Measurements from ENCODE around the gene IGFL2.
"Not testable (repeated sequence)": the region's sequence is repeated elsewhere in the genome, so short reads cannot be mapped to it uniquely, and the experiment has no call there.

IGFL2 gene

DNA sequence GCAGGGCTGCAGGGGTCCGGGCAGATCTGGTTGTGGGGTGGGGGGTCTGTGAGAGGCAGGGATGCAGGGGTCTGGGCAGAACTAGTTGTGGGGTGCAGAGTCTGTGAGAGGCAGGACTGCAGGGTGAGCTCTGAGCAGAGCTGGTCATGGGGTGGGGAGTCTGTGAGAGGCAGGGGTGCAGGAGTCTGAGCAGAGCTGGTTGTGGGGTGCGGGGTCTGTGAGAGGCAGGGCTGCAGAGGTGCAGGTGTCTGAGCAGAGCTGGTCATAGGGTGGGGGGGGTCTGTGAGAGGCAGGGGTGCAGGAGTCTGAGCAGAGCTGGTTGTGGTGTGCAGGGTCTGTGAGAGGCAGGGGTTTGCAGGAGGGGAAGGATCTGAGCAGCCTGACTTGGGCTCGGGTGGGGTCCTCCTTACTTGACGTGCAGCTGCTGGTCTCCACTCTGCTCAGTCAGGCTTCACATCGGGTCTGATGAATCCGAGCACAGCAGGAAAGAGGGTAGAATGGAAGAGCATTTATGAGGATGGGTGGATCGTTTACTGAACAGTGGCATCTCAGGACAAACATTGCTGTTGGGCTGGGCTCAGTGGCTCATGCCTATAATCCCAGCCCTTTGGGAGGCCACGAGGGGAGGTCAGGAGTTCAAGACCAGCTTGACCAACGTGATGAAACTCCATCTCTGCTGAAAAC is 31.2 kb downstream of the IGFL2 start:
- Histone ChIP-seq H3K4me3 (no peak overlapping the region), H3K9me3 (ENCODE audit: low read depth, low read length) (no peaks in the 10 kb centered on the region), H3K27ac (no peak overlapping the region), H3K9ac (ENCODE audit: insufficient read length) (no peak overlapping the region), H3K36me3 (ENCODE audit: insufficient read depth, low read length) (no peaks in the 10 kb centered on the region)
- no peak for TF ChIP-seq POLR2AphosphoS5 (IDR thresholded peaks at IDR 0.05; ENCODE audit: borderline replicate concordance, low read depth, low read length)
- no peak for TF ChIP-seq EZH2 (IDR thresholded peaks at IDR 0.05)
- no peak for TF ChIP-seq FOXP2 (optimal IDR thresholded peaks at IDR 0.05; ENCODE audit: control extremely low read depth, extremely low read length, insufficient read depth)
- no peak for DNase-seq (ENCODE audit: low read depth, low spot score)

DNA sequence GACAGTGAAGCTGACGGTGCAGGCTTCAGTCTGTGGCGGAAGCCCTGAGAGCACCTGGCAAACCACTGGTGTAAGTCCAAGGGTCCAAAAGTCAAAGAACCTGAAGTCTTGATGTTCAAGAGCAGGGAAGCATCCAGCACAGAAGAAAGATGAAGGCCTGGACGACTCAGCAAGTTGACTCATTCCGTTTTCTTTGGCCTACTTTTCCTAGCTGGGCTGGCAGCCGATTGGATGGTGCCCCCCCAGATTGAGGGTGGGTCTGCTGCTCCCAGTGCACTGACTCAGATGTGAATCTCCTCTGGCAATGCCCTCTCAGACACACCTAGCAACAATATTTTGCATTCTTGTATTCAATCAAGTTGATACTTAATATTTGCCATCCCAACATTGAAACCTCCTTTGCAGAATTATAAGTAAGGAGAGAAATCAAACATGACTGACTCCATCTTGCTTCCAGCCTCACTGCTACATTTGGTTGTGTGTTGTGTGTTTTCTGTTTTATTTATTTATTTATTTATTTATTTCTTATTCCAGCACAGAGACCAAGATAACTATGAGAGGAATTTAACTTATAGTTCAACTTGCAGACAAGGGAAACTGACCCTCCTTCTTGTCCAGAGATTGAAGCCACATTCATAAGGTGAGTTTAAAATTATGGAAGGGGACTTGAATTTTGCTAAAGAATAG is 32.8 kb downstream of the IGFL2 start:
- Histone ChIP-seq H3K4me3 (no peak overlapping the region), H3K9ac (ENCODE audit: insufficient read length) (no peak overlapping the region), H3K27ac (no peak overlapping the region), H3K36me3 (ENCODE audit: insufficient read depth, low read length) (no peaks in the 10 kb centered on the region), H3K9me3 (ENCODE audit: low read depth, low read length) (no peaks in the 10 kb centered on the region)
- TF ChIP-seq POLR2AphosphoS5 (IDR thresholded peaks at IDR 0.05; ENCODE audit: borderline replicate concordance, low read depth, low read length) (no peak), EZH2 (IDR thresholded peaks at IDR 0.05) (no peak), FOXP2 (optimal IDR thresholded peaks at IDR 0.05; ENCODE audit: control extremely low read depth, extremely low read length, insufficient read depth) (no peak)
- no peak for DNase-seq (ENCODE audit: low read depth, low spot score)

DNA sequence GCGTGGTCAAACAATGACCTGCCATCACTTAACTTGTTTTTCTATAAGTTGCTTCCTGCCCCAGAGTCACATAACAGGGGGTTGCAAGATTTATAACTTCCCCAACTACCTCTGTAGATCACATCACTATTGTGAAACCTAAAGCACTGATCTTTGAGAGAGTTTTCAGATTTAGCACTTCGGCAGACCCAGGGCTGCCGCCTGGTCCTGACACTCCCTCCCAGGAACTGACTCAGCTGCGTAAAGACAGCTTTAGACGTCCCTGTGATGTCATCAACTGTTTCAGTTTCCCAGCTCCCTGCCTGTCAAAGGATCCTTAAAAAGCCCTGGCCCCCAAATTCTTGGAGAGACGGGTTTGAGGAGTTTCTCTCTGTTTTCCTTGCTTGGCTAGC is 33.3 kb downstream of the IGFL2 start:
- no peak overlapping the region for H3K27ac ChIP-seq
- H3K36me3 ChIP-seq (ENCODE audit: insufficient read depth, low read length) = no peaks in the 10 kb centered on the region
- no peak overlapping the region for H3K4me3 ChIP-seq
- TF ChIP-seq POLR2AphosphoS5 (IDR thresholded peaks at IDR 0.05; ENCODE audit: borderline replicate concordance, low read depth, low read length) (no peak), EZH2 (IDR thresholded peaks at IDR 0.05) (no peak), FOXP2 (optimal IDR thresholded peaks at IDR 0.05; ENCODE audit: control extremely low read depth, extremely low read length, insufficient read depth) (no peak)
- H3K9ac ChIP-seq (ENCODE audit: insufficient read length) = no peak overlapping the region
- no peak for DNase-seq (ENCODE audit: low read depth, low spot score)
- H3K9me3 ChIP-seq (ENCODE audit: low read depth, low read length) = no peaks in the 10 kb centered on the region

DNA sequence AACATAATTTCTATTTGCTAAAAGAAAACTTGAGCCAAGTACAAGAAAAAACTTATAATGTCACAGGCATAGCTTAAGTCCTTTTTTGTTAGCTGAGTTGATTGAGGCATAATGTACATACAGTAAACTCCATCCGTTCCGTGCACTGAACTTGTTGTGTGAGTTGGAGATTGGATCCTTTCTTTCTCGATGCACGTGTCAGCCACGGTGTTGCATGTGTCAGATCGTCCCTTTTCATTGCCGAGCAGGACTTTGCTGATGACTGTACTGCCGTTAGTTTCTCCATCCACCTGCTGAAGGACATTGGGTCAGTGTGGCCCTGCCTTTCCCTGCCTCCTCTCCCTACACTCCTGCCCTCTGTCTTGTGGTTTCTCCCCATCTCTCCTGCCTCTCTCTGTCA is 34.4 kb downstream of the IGFL2 start:
- H3K9me3 ChIP-seq (ENCODE audit: low read depth, low read length) = no peaks in the 10 kb centered on the region
- no peaks in the 10 kb centered on the region for H3K36me3 ChIP-seq (ENCODE audit: insufficient read depth, low read length)
- DNase-seq (ENCODE audit: low read depth, low spot score) = no peak
- no peak for TF ChIP-seq POLR2AphosphoS5 (IDR thresholded peaks at IDR 0.05; ENCODE audit: borderline replicate concordance, low read depth, low read length)
- no peak for TF ChIP-seq FOXP2 (optimal IDR thresholded peaks at IDR 0.05; ENCODE audit: control extremely low read depth, extremely low read length, insufficient read depth)
- TF ChIP-seq EZH2 (IDR thresholded peaks at IDR 0.05) = no peak
- H3K9ac ChIP-seq (ENCODE audit: insufficient read length) = no peak overlapping the region
- no peak overlapping the region for H3K4me3 ChIP-seq
- no peak overlapping the region for H3K27ac ChIP-seq

DNA sequence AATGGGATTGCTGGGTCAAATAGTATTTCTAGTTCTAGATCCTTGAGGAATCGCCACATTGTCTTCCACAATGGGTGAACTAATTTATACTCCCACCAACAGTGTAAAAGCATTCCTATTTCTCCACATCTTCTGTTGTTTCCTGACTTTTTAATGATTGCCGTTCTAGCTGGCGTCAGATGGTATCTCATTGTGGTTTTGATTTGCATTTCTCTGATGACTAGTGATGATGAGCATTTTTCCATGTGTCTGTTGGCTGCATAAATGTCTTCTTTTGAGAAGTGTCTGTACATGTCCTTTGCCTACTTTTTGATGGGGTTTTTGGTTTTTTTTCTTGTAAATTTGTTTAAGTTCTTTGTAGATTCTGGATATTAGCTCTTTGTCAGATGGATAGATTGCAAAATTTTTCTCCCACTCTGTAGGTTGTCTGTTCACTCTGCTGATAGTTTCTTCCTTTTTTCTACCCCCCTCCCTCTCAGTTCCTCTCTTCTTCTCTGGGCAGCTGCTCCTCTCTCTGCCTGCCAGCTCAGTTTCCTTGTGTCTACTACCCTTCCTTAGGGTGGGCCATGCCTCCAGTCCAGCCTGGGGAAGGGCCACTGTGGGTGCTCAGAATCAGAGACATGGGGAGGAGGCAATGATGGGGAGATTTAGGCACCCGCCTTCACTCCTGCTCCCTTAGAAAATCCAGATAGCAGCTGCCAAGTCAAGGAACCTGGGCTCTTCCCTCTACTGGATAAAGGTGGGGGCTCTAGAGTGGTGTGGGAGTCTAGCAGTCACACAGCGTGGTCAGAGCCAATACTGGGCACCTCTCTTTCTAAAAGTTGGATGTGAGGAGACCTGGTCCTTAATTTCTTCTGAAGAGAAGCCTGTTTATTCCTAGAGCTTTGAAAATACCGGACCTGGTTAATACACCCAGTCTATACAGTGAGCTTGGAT is 37.0 kb downstream of the IGFL2 start:
- H3K27ac ChIP-seq; H3K36me3 ChIP-seq (ENCODE audit: insufficient read depth, low read length); H3K9ac ChIP-seq (ENCODE audit: insufficient read length): not testable (repeated sequence)

DNA sequence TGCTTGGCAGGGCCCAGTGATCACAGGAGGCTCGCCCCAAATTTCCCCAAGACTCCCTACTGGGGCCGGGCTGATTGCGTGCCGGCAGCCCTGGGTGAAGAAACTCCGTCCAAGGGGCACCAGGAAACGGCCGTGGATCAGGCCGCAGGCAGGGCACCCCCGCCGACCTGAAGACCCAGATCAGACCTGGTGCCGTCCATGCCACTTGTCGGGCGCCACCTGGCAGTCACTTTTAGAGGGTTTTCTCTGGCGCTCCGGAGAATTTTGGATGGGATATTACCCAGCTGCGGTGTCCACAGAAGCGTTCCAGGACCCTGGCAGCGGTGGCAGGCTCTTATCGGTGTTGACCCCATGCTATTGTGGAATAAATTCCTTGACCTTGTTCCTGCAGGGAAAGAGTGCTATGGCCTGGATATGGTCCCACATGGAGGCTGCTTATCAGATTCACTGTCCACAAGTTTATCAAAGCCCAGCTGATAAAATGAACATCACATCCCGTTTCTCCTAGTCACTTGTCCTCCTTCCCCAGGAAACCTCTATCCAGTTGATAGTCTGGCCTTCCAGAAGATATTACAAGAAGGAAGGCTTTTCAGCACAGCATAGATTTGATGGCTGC is 38.2 kb downstream of the IGFL2 start:
- no peak for DNase-seq (ENCODE audit: low read depth, low spot score)
- H3K27ac ChIP-seq = no peak overlapping the region
- no peak overlapping the region for H3K4me3 ChIP-seq

More for the DNA sequence above, 37.0 kb downstream of the IGFL2 start:
- not testable (repeated sequence) for H3K4me3 ChIP-seq; H3K9me3 ChIP-seq (ENCODE audit: low read depth, low read length); DNase-seq (ENCODE audit: low read depth, low spot score)

DNA sequence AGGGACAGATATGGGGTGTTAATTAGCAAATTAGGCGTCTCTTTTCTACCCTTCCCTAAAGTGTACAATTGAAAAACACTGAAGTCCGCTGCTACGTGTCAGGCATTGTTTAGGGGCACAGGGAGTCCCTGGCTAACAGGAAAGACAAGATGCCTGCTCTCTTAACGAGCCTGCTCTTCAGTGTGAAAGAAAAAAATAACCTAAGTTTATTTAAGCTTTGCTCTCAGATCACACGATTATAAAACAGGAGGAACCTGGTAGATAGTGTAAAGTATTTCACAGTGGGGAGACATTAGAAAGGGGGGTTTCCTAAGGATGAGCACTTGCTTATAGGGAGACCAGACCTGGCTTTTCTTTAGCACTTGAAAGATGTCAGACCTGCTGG is 38.7 kb downstream of the IGFL2 start:
- Histone ChIP-seq H3K9me3 (ENCODE audit: low read depth, low read length) (no peaks in the 10 kb centered on the region), H3K4me3 (no peak overlapping the region), H3K27ac (no peak overlapping the region), H3K36me3 (ENCODE audit: insufficient read depth, low read length) (no peaks in the 10 kb centered on the region), H3K9ac (ENCODE audit: insufficient read length) (no peak overlapping the region)
- no peak for TF ChIP-seq FOXP2 (optimal IDR thresholded peaks at IDR 0.05; ENCODE audit: control extremely low read depth, extremely low read length, insufficient read depth)
- no peak for TF ChIP-seq POLR2AphosphoS5 (IDR thresholded peaks at IDR 0.05; ENCODE audit: borderline replicate concordance, low read depth, low read length)
- TF ChIP-seq EZH2 (IDR thresholded peaks at IDR 0.05) = no peak
- no peak for DNase-seq (ENCODE audit: low read depth, low spot score)

More for the DNA sequence above, 38.2 kb downstream of the IGFL2 start:
- no peak overlapping the region for H3K9ac ChIP-seq (ENCODE audit: insufficient read length)
- TF ChIP-seq FOXP2 (optimal IDR thresholded peaks at IDR 0.05; ENCODE audit: control extremely low read depth, extremely low read length, insufficient read depth) (no peak), POLR2AphosphoS5 (IDR thresholded peaks at IDR 0.05; ENCODE audit: borderline replicate concordance, low read depth, low read length) (no peak), EZH2 (IDR thresholded peaks at IDR 0.05) (no peak)
- H3K9me3 ChIP-seq (ENCODE audit: low read depth, low read length) = no peaks in the 10 kb centered on the region
- no peaks in the 10 kb centered on the region for H3K36me3 ChIP-seq (ENCODE audit: insufficient read depth, low read length)

Data from SK-N-MC (cell line).